ENCODE results near the gene LMAN2.
"Not testable (repeated sequence)": the region's sequence is repeated elsewhere in the genome, so short reads cannot be mapped to it uniquely, and the experiment has no call there.

GRCh38 chr5:177375516-177375915, 24.0 kb upstream of the LMAN2 start:
- not testable (repeated sequence) for TF ChIP-seq CTCF (optimal IDR thresholded peaks at IDR 0.05 in 1 of 3, IDR thresholded peaks at IDR 0.05 in 1 of 3, conservative IDR thresholded peaks at IDR 0.05 in 1 of 3; ENCODE audit: extremely low read depth in 1 of 3, insufficient read depth in 2 of 3, low read length in 3 of 3); EZH2 (IDR thresholded peaks at IDR 0.05; ENCODE audit: low read length)
